ENCODE results near the gene ISM1.

The ISM1 gene

GRCh38 chr20:13255356-13255755 lies 34.3 kb downstream of the ISM1 start:
- H3K4me3 ChIP-seq (ENCODE audit: low read length) = no peak overlapping the region
- no peak for TF ChIP-seq CTCF (conservative IDR thresholded peaks at IDR 0.05; ENCODE audit: low read depth, low read length)
- DNase-seq (ENCODE audit: low read depth) = no peak

- H3K4me3 ChIP-seq (ENCODE audit: low read length) = no peak overlapping the region
- DNase-seq (ENCODE audit: low read depth) = no peak
- TF ChIP-seq CTCF (conservative IDR thresholded peaks at IDR 0.05; ENCODE audit: low read depth, low read length) = no peak
Measured at GRCh38 chr20:13256606-13257005, 35.5 kb downstream of the ISM1 start.

GRCh38 chr20:13259921-13260320 lies 38.8 kb downstream of the ISM1 start:
- TF ChIP-seq CTCF (conservative IDR thresholded peaks at IDR 0.05; ENCODE audit: low read depth, low read length) = no peak
- no peak for DNase-seq (ENCODE audit: low read depth)
- H3K4me3 ChIP-seq (ENCODE audit: low read length) = no peak overlapping the region

GRCh38 chr20:13260650-13261279 lies 39.7 kb downstream of the ISM1 start:
- no peak overlapping the region for H3K4me3 ChIP-seq (ENCODE audit: low read length)
- DNase-seq (ENCODE audit: low read depth) = no peak
- TF ChIP-seq CTCF (conservative IDR thresholded peaks at IDR 0.05; ENCODE audit: low read depth, low read length) = no peak

GRCh38 chr20:13261460-13262301 lies 40.6 kb downstream of the ISM1 start:
- DNase-seq (ENCODE audit: low read depth) = peak; percentile 11
- TF ChIP-seq CTCF (conservative IDR thresholded peaks at IDR 0.05; ENCODE audit: low read depth, low read length) = peak; percentile 95

GRCh38 chr20:13262302-13262650 lies 41.2 kb downstream of the ISM1 start:
- no peak for TF ChIP-seq CTCF (conservative IDR thresholded peaks at IDR 0.05; ENCODE audit: low read depth, low read length)
- DNase-seq (ENCODE audit: low read depth) = no peak
- no peak overlapping the region for H3K4me3 ChIP-seq (ENCODE audit: low read length)

More at GRCh38 chr20:13261460-13262301, 40.6 kb downstream of the ISM1 start:
- H3K4me3 ChIP-seq (ENCODE audit: low read length) = no peak overlapping the region

All from retinal pigment epithelial cell (primary cell).